OCI-LY7 (cell line): ENCODE data around the gene MINDY2. TPM values are rescaled to one million over a fixed set of nuclear protein-coding genes. Genes with fewer than 3 reads are reported as not detected.

Experiments
- small RNA-seq: library from RNA; depleted of rRNA; stranded (forward); fragments of <200 nt; gene quantifications from one replicate; pipeline ENCODE3, GENCODE V24; 2014
- total RNA-seq, 2 experiments: library from RNA; depleted of rRNA in 1 of 2; stranded (reverse); fragments of >200 nt in 1 of 2; shearing (Covaris generic) in 1 of 2; gene quantifications; 2 replicates each; pipeline ENCODE4 v1.2.3, GENCODE V29; 2014 to 2022

The MINDY2 gene
- total RNA-seq, 2 experiments from 2014 or later: 10.5 to 15.7 TPM

Small RNA genes lying within 50 kb of the gene (small RNA-seq; reads per million reads assigned to genes)
- not detected for gene RF00012
- not detected for gene ZNF444P1

Other genes with a start within 250 kb of the MINDY2 start
- 61.9 and 68.0 TPM in 2 replicates for gene ADAM10, start 21.6 kb upstream of the MINDY2 start, total RNA-seq (2014; rRNA removed; shearing (Covaris generic))
- gene ADAM10, start 21.6 kb upstream of the MINDY2 start, total RNA-seq (2022): 103 and 110 TPM in 2 replicates
- 103 and 158 TPM in 2 replicates for gene SLTM, start 162.4 kb downstream of the MINDY2 start, total RNA-seq (2014; rRNA removed; shearing (Covaris generic))
- gene SLTM, start 162.4 kb downstream of the MINDY2 start, total RNA-seq (2022): 121 and 129 TPM in 2 replicates
- gene RNF111, start 216.4 kb downstream of the MINDY2 start, total RNA-seq (2014; rRNA removed; shearing (Covaris generic)): 19.2 and 20.4 TPM in 2 replicates
- gene RNF111, start 216.4 kb downstream of the MINDY2 start, total RNA-seq (2022): 41.6 and 42.7 TPM in 2 replicates